CD14-positive monocyte (primary cell): ENCODE data around the gene ATG9B. TPM values are rescaled to one million over a fixed set of nuclear protein-coding genes. Genes with fewer than 3 reads are reported as not detected.

ENCODE experiments used
- DNase-seq, 3 donors: peaks; one replicate each; pipeline ENCODE4 v3.0.0-alpha.2; 2011 to 2022
- H2AFZ ChIP-seq: 2 replicates; pipeline ENCODE4 v1.6.0; 2012; ENCODE audit warnings: mild to moderate bottlenecking, low read depth, low read length, inconsistent platforms; ENCODE audit not compliant: insufficient read depth, poor library complexity, severe bottlenecking
- H3K27ac ChIP-seq, 2 donors: 1 replicate in 1 of 2; 2 replicates in 1 of 2; pipeline ENCODE4 v1.5.1; 2012 to 2013; ENCODE audit warnings: low read length in 2 of 2, control low read depth in 1 of 2, inconsistent platforms in 1 of 2, low read depth in 1 of 2, mild to moderate bottlenecking in 1 of 2
- H3K27me3 ChIP-seq, 2 donors: one replicate each; pipeline versions ENCODE4 v1.6.0 to v1.6.1; 2011 to 2013; ENCODE audit warnings: low read length in 2 of 2; ENCODE audit not compliant: control insufficient read depth in 2 of 2, insufficient read depth in 2 of 2
- H3K36me3 ChIP-seq, 2 donors: replicated peaks in 1 of 2; 1 replicate in 1 of 2; 2 replicates in 1 of 2; pipeline versions ENCODE4 v1.5.1 to v1.6.1; 2012 to 2013; ENCODE audit warnings: low read length in 2 of 2, control low read depth in 1 of 2, inconsistent platforms in 1 of 2, mild to moderate bottlenecking in 1 of 2; ENCODE audit not compliant: insufficient read depth in 2 of 2, control insufficient read depth in 1 of 2
- H3K4me1 ChIP-seq, 2 donors: 1 replicate in 1 of 2; 2 replicates in 1 of 2; pipeline versions ENCODE4 v1.5.1 to v1.6.1; 2012 to 2013; ENCODE audit warnings: low read length in 2 of 2, control low read depth in 1 of 2, inconsistent platforms in 1 of 2, mild to moderate bottlenecking in 1 of 2, moderate library complexity in 1 of 2; ENCODE audit not compliant: insufficient read depth in 2 of 2, control insufficient read depth in 1 of 2
- H3K4me2 ChIP-seq: replicated peaks from 2 replicates; pipeline ENCODE3; 2012; ENCODE audit warnings: low read length, moderate library complexity, mild to moderate bottlenecking; ENCODE audit not compliant: poor library complexity, severe bottlenecking; ENCODE audit errors: extremely low read depth
- H3K4me3 ChIP-seq, 3 experiments: fragments of 200-600 bp in 1 of 3; sonication (generic) in 1 of 3; replicated peaks in 1 of 3; 1 replicate in 2 of 3; 2 replicates in 1 of 3; pipeline ENCODE4 v1.5.1; 2011 to 2013; ENCODE audit warnings: low read length in 3 of 3, mild to moderate bottlenecking in 3 of 3, control low read depth in 2 of 3, low read depth in 2 of 3, inconsistent platforms in 1 of 3, moderate library complexity in 1 of 3
- H3K79me2 ChIP-seq: 2 replicates; pipeline ENCODE4 v1.6.0; 2012; ENCODE audit warnings: mild to moderate bottlenecking, control low read depth, inconsistent platforms, low read length, moderate library complexity; ENCODE audit not compliant: insufficient read depth
- H3K9ac ChIP-seq: 2 replicates; pipeline ENCODE4 v1.6.0; 2017; ENCODE audit warnings: low read length, mild to moderate bottlenecking; ENCODE audit not compliant: insufficient read depth, poor library complexity, severe bottlenecking
- H3K9me3 ChIP-seq, 2 donors: replicated peaks in 1 of 2; 1 replicate in 1 of 2; 2 replicates in 1 of 2; pipeline versions ENCODE4 v1.5.1 to v1.6.1; 2012 to 2013; ENCODE audit warnings: low read length in 2 of 2, control low read depth in 1 of 2; ENCODE audit not compliant: control insufficient read depth in 1 of 2, insufficient read depth in 1 of 2
- H4K20me1 ChIP-seq: 2 replicates; pipeline ENCODE4 v1.6.0; 2012; ENCODE audit warnings: mild to moderate bottlenecking, low read length, control low read depth, moderate library complexity; ENCODE audit not compliant: insufficient read depth
- H3K27ac Mint-ChIP-seq, 7 donors: one replicate each; pipeline ENCODE4 v1.8.0; 2020; ENCODE audit warnings: mild to moderate bottlenecking in 7 of 7, mixed read lengths in 7 of 7, moderate library complexity in 6 of 7, inconsistent platforms in 2 of 7
- H3K27me3 Mint-ChIP-seq, 3 donors: one replicate each; pipeline ENCODE4 v1.8.0; 2021 to 2022; ENCODE audit warnings: low read depth in 3 of 3, mild to moderate bottlenecking in 3 of 3, mixed read lengths in 3 of 3, moderate library complexity in 3 of 3, inconsistent platforms in 1 of 3
- H3K36me3 Mint-ChIP-seq, 2 donors: one replicate each; pipeline ENCODE4 v1.8.0; 2020; ENCODE audit warnings: mixed read lengths in 2 of 2, inconsistent platforms in 1 of 2, mild to moderate bottlenecking in 1 of 2
- H3K4me1 Mint-ChIP-seq: one replicate; pipeline ENCODE4 v1.8.0; 2020; ENCODE audit warnings: mild to moderate bottlenecking, mixed read lengths
- H3K4me3 Mint-ChIP-seq, 2 donors: one replicate each; pipeline ENCODE4 v1.8.0; 2020; ENCODE audit warnings: mild to moderate bottlenecking in 2 of 2, mixed read lengths in 2 of 2, moderate library complexity in 1 of 2
- H3K9me3 Mint-ChIP-seq, 7 donors: one replicate each; pipeline ENCODE4 v1.8.0; 2020 to 2022; ENCODE audit warnings: mixed read lengths in 7 of 7, mild to moderate bottlenecking in 6 of 7, moderate library complexity in 6 of 7, inconsistent platforms in 2 of 7
- WGBS: methylation state at CpG from one replicate; pipeline ENCODE4 v1.1.5; 2013; ENCODE audit warnings: missing lambda C conversion rate; ENCODE audit not compliant: insufficient coverage; 5-methylcytosine and 5-hydroxymethylcytosine counted together
- intact Hi-C, 2 donors: fragments of 100-400 bp; cut with micrococcal nuclease; formaldehyde crosslinking; loops; one replicate each; pipeline versions ENCODE4 v1.15.0 to v1.15.1; 2023
- polyA plus RNA-seq, 3 donors: library from polyadenylated mRNA; depleted of rRNA in 1 of 3; unstranded in 2 of 3; stranded (reverse) in 1 of 3; fragments of 300-500 nt in 2 of 3; fragments of >200 nt in 1 of 3; fragmentation: Illumina TruSeq in 2 of 3; gene quantifications; 1 replicate in 2 of 3; 2 replicates in 1 of 3; pipeline ENCODE4 v1.2.3, GENCODE V29; 2012 to 2021
- TF ChIP-seq, protein P1 (sequence below): fragments of 200-600 bp; IDR thresholded peaks from one replicate; pipeline ENCODE4 v1.8.0; 2022; ENCODE audit warnings: antibody characterized with exemption, mild to moderate bottlenecking

ATG9B gene
- polyA plus RNA-seq, 3 donors: 0.21 to 0.30 TPM; not detected in 1

- H3K27ac ChIP-seq: no peak overlapping the region
- no peaks in the 10 kb centered on the region for H3K9me3 ChIP-seq
- H3K27me3 ChIP-seq: no peaks in the 10 kb centered on the region
- Mint-ChIP-seq H3K36me3 (peaks cover 34 to 39% of the 10 kb centered on the region in 2 donors), H3K4me1 (peaks cover 14% of the 10 kb centered on the region), H3K4me3 (no peak overlapping the region), H3K27ac (no peak overlapping the region), H3K27me3 (no peaks in the 10 kb centered on the region), H3K9me3 (peaks cover 0 to 1% (median 0%) of the 10 kb centered on the region in 7 donors)
- TF ChIP-seq, protein P1, sequence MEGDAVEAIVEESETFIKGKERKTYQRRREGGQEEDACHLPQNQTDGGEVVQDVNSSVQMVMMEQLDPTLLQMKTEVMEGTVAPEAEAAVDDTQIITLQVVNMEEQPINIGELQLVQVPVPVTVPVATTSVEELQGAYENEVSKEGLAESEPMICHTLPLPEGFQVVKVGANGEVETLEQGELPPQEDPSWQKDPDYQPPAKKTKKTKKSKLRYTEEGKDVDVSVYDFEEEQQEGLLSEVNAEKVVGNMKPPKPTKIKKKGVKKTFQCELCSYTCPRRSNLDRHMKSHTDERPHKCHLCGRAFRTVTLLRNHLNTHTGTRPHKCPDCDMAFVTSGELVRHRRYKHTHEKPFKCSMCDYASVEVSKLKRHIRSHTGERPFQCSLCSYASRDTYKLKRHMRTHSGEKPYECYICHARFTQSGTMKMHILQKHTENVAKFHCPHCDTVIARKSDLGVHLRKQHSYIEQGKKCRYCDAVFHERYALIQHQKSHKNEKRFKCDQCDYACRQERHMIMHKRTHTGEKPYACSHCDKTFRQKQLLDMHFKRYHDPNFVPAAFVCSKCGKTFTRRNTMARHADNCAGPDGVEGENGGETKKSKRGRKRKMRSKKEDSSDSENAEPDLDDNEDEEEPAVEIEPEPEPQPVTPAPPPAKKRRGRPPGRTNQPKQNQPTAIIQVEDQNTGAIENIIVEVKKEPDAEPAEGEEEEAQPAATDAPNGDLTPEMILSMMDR: no peak
- peaks cover 1% of the 10 kb centered on the region for H3K79me2 ChIP-seq
- WGBS: 88% methylated on average over 3 of the region's 5 CpGs
- no peak overlapping the region for H3K4me3 ChIP-seq
- H3K9ac ChIP-seq: no peak overlapping the region
- H4K20me1 ChIP-seq: no peaks in the 10 kb centered on the region
- H3K36me3 ChIP-seq: peaks cover 31 to 34% of the 10 kb centered on the region in 2 donors
- H3K4me2 ChIP-seq: no peak overlapping the region
- peaks cover 5 to 9% of the 10 kb centered on the region in 2 donors for H3K4me1 ChIP-seq
- no peak for DNase-seq
- no peak overlapping the region for H2AFZ ChIP-seq
- intact Hi-C loops: loop anchor here in 1 of 2 donors (10.0 kb wide), 1 partner anchor 61 kb away; no protein-coding TSS in a partner anchor
Observed at GRCh38 chr7:151033864-151034249, 9.6 kb upstream of the ATG9B start.

- TF ChIP-seq, protein P1: no peak
- 95% methylated on average over 16 of the region's 17 CpGs for WGBS
- Histone ChIP-seq H3K27ac (peak overlapping the region in 1 of 2 donors; percentile 17), H3K27me3 (no peaks in the 10 kb centered on the region), H3K4me3 (no peak overlapping the region), H3K4me1 (peaks cover 7 to 10% of the 10 kb centered on the region in 2 donors), H3K9me3 (no peaks in the 10 kb centered on the region), H3K36me3 (peaks cover 31 to 34% of the 10 kb centered on the region in 2 donors), H4K20me1 (no peaks in the 10 kb centered on the region), H2AFZ (no peak overlapping the region), H3K4me2 (no peak overlapping the region), H3K79me2 (peaks cover 4% of the 10 kb centered on the region), H3K9ac (no peak overlapping the region)
- H3K36me3 Mint-ChIP-seq: peaks cover 34 to 39% of the 10 kb centered on the region in 2 donors
- no peaks in the 10 kb centered on the region for H3K27me3 Mint-ChIP-seq
- intact Hi-C loops: loop anchor here in 1 of 2 donors (10.0 kb wide), 1 partner anchor 62 kb away; no protein-coding TSS in a partner anchor
- DNase-seq: no peak
- peak overlapping the region in 2 of 7 donors; percentile 19 to 68 for H3K27ac Mint-ChIP-seq
- H3K4me1 Mint-ChIP-seq: peaks cover 13% of the 10 kb centered on the region
- H3K9me3 Mint-ChIP-seq: peaks cover 0 to 1% (median 0%) of the 10 kb centered on the region in 7 donors
- H3K4me3 Mint-ChIP-seq: no peak overlapping the region
Observed at GRCh38 chr7:151032936-151033863, 8.9 kb upstream of the ATG9B start.
